Hepatocyte (in vitro differentiated cells): Measurements from ENCODE around the gene PLA2G2C.

Source experiments
- EZH2 ChIP-seq: fragments of 200-600 bp; sonication (generic); IDR thresholded peaks from 2 replicates; pipeline ENCODE4 v1.6.1; 2016; ENCODE audit warnings: antibody characterized with exemption, mild to moderate bottlenecking, borderline replicate concordance
- EZH2phosphoT487 ChIP-seq: fragments of 200-600 bp; sonication (generic); IDR thresholded peaks from one replicate; pipeline ENCODE4 v1.6.1; 2018; ENCODE audit warnings: antibody characterized with exemption, mild to moderate bottlenecking, low read depth, moderate library complexity; ENCODE audit not compliant: unreplicated experiment, severe bottlenecking
- TF ChIP-seq, protein P1 (sequence below): fragments of 200-600 bp; sonication (generic); IDR thresholded peaks from 2 replicates; pipeline ENCODE4 v1.5.1; 2016; ENCODE audit warnings: antibody characterized with exemption, mild to moderate bottlenecking; ENCODE audit not compliant: poor library complexity

DNA sequence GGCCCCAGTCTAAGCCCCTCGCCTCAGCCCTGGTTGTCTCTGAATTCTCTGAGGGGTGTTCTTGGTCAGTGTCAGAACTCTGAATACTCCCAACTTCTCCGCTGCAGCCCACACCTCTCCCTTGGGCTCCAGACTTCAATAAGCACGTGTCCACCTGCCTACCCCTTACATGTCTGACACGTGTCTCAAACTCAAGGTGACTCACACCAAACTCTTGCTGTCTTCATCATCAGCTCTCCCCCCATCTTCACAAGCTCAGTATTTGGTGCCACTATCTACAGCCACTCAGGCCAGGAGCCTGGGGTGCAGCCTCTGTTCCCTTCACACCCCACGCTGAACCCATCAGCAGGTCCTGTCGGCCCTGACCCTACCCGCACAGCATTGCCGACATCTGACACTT, 19.2 kb downstream of the PLA2G2C start:
- TF ChIP-seq EZH2phosphoT487 (no peak), EZH2 (no peak)
- TF ChIP-seq, protein P1, sequence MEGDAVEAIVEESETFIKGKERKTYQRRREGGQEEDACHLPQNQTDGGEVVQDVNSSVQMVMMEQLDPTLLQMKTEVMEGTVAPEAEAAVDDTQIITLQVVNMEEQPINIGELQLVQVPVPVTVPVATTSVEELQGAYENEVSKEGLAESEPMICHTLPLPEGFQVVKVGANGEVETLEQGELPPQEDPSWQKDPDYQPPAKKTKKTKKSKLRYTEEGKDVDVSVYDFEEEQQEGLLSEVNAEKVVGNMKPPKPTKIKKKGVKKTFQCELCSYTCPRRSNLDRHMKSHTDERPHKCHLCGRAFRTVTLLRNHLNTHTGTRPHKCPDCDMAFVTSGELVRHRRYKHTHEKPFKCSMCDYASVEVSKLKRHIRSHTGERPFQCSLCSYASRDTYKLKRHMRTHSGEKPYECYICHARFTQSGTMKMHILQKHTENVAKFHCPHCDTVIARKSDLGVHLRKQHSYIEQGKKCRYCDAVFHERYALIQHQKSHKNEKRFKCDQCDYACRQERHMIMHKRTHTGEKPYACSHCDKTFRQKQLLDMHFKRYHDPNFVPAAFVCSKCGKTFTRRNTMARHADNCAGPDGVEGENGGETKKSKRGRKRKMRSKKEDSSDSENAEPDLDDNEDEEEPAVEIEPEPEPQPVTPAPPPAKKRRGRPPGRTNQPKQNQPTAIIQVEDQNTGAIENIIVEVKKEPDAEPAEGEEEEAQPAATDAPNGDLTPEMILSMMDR, result no peak
